NB4 (cell line): ENCODE data around the gene SELPLG.
A peak's percentile ranks its signal among the peaks of the same experiment; 100 is the strongest.

Source experiments
- DNase-seq: peaks from one replicate; pipeline ENCODE4 v3.0.0; 2010; ENCODE audit warnings: low read depth
- H3K4me3 ChIP-seq: one replicate; pipeline ENCODE4 v1.5.1; 2011; ENCODE audit warnings: mild to moderate bottlenecking, low read depth, low read length, moderate library complexity
- CTCF ChIP-seq: IDR thresholded peaks from one replicate; pipeline ENCODE4 v1.5.1; 2012; ENCODE audit warnings: low read depth, low read length
- MAX ChIP-seq: IDR thresholded peaks from 2 replicates; pipeline ENCODE4 v1.6.1; 2011; ENCODE audit warnings: low read depth, low read length
- MYC ChIP-seq: IDR thresholded peaks from 2 replicates; pipeline ENCODE4 v1.6.1; 2011; ENCODE audit warnings: low read depth, low read length
- POLR2A ChIP-seq: IDR thresholded peaks from 2 replicates; pipeline ENCODE4 v1.6.1; 2011; ENCODE audit warnings: mild to moderate bottlenecking; ENCODE audit not compliant: insufficient read length; ENCODE audit errors: extremely low read depth

SELPLG gene

GRCh38 chr12:108599948-108600701 lies 33.6 kb downstream of the SELPLG start:
- no peak for TF ChIP-seq MYC
- no peak for TF ChIP-seq MAX
- peak; percentile 3 for TF ChIP-seq CTCF
- TF ChIP-seq POLR2A: no peak
- no peak for DNase-seq

GRCh38 chr12:108599541-108599940 lies 34.2 kb downstream of the SELPLG start:
- DNase-seq: no peak
- no peak overlapping the region for H3K4me3 ChIP-seq
- TF ChIP-seq MYC (no peak), CTCF (no peak), MAX (no peak), POLR2A (no peak)

More at GRCh38 chr12:108599948-108600701, 33.6 kb downstream of the SELPLG start:
- no peak overlapping the region for H3K4me3 ChIP-seq

- DNase-seq: no peak
- TF ChIP-seq MYC (no peak), CTCF (no peak), MAX (no peak), POLR2A (no peak)
- H3K4me3 ChIP-seq: no peak overlapping the region
These were observed 35.0 kb downstream of the SELPLG start for GRCh38 chr12:108598553-108599250.

GRCh38 chr12:108597559-108598471 lies 35.9 kb downstream of the SELPLG start, which contains the start of gene TMEM119:
TMEM119 (minus strand) TSS chr12:108598084; CDS start chr12:108592383, 5,701 bp downstream.
- no peak for TF ChIP-seq CTCF
- TF ChIP-seq POLR2A: no peak
- no peak for TF ChIP-seq MAX
- TF ChIP-seq MYC: no peak
- peak; percentile 84 for DNase-seq
- no peak within 1 kb of the TSS for H3K4me3 ChIP-seq

- DNase-seq: no peak
- H3K4me3 ChIP-seq: no peak overlapping the region
- TF ChIP-seq POLR2A (no peak), MAX (no peak), MYC (no peak)
These were observed 36.7 kb downstream of the SELPLG start for GRCh38 chr12:108596854-108597558.
